Mesendoderm (in vitro differentiated cells): ENCODE results near the gene CDC14A.
"Not testable (repeated sequence)": the region's sequence is repeated elsewhere in the genome, so short reads cannot be mapped to it uniquely, and the experiment has no call there.

Experiments
- DNase-seq: peaks from one replicate; pipeline ENCODE4 v3.0.0; 2013
- H2AK5ac ChIP-seq: 2 replicates; pipeline ENCODE4 v1.6.1; 2013; ENCODE audit warnings: low read length, inconsistent platforms
- H2BK120ac ChIP-seq: 2 replicates; pipeline ENCODE4 v1.6.1; 2013; ENCODE audit warnings: low read depth, mild to moderate bottlenecking, low read length, moderate library complexity, mixed read lengths
- H2BK15ac ChIP-seq: replicated peaks from 2 replicates; pipeline ENCODE4 v1.6.1; 2013; ENCODE audit warnings: low read depth, mild to moderate bottlenecking, moderate library complexity
- H2BK5ac ChIP-seq: 2 replicates; pipeline ENCODE4 v1.6.1; 2013; ENCODE audit warnings: low read length, inconsistent platforms
- H3K18ac ChIP-seq: 2 replicates; pipeline ENCODE4 v1.6.1; 2013; ENCODE audit warnings: mild to moderate bottlenecking, low read length, mixed read lengths
- H3K23ac ChIP-seq: one replicate; pipeline ENCODE4 v1.6.1; 2013; ENCODE audit warnings: low read length
- H3K27ac ChIP-seq: 2 replicates; pipeline ENCODE4 v1.5.1; 2013; ENCODE audit warnings: low read depth, mild to moderate bottlenecking, inconsistent platforms, low read length, moderate library complexity
- H3K27me3 ChIP-seq: 2 replicates; pipeline ENCODE4 v1.6.1; 2013; ENCODE audit warnings: low read length, control low read depth, mild to moderate bottlenecking, inconsistent platforms; ENCODE audit not compliant: insufficient read depth, poor library complexity
- H3K36me3 ChIP-seq: 2 replicates; pipeline ENCODE4 v1.6.1; 2013; ENCODE audit warnings: low read length, inconsistent platforms; ENCODE audit not compliant: control insufficient read depth, insufficient read depth
- H3K4ac ChIP-seq: one replicate; pipeline ENCODE4 v1.6.1; 2013; ENCODE audit warnings: low read depth, mild to moderate bottlenecking, low read length, moderate library complexity
- H3K4me1 ChIP-seq: 2 replicates; pipeline ENCODE4 v1.6.1; 2013; ENCODE audit warnings: low read depth, low read length, inconsistent platforms; ENCODE audit not compliant: control insufficient read depth
- H3K4me2 ChIP-seq: 2 replicates; pipeline ENCODE4 v1.6.1; 2013; ENCODE audit warnings: low read length
- H3K4me3 ChIP-seq: 2 replicates; pipeline ENCODE4 v1.5.1; 2013; ENCODE audit warnings: mild to moderate bottlenecking, low read length
- H3K56ac ChIP-seq: one replicate; pipeline ENCODE4 v1.6.1; 2013; ENCODE audit warnings: low read length
- H3K79me1 ChIP-seq: 2 replicates; pipeline ENCODE4 v1.6.1; 2013; ENCODE audit warnings: low read length, inconsistent platforms
- H3K79me2 ChIP-seq: 2 replicates; pipeline ENCODE4 v1.6.1; 2013; ENCODE audit warnings: mild to moderate bottlenecking, low read length; ENCODE audit not compliant: control insufficient read depth, insufficient read depth
- H3K9ac ChIP-seq: 2 replicates; pipeline ENCODE4 v1.6.1; 2013; ENCODE audit warnings: low read length, inconsistent platforms
- H4K5ac ChIP-seq: one replicate; pipeline ENCODE4 v1.6.1; 2013; ENCODE audit warnings: low read length
- H4K8ac ChIP-seq: one replicate; pipeline ENCODE4 v1.6.1; 2013; ENCODE audit warnings: low read depth, mild to moderate bottlenecking, control low read depth, low read length, moderate library complexity
- WGBS: extraction: QIAGEN DNeasy Blood & Tissue Kit; methylation state at CpG from one replicate; pipeline ENCODE4 v1.1.7; 2013; ENCODE audit warnings: low lambda C conversion rate, missing lambda C conversion rate; ENCODE audit not compliant: insufficient coverage; ENCODE audit errors: extremely low coverage; 5-methylcytosine and 5-hydroxymethylcytosine counted together

CDC14A gene

DNA sequence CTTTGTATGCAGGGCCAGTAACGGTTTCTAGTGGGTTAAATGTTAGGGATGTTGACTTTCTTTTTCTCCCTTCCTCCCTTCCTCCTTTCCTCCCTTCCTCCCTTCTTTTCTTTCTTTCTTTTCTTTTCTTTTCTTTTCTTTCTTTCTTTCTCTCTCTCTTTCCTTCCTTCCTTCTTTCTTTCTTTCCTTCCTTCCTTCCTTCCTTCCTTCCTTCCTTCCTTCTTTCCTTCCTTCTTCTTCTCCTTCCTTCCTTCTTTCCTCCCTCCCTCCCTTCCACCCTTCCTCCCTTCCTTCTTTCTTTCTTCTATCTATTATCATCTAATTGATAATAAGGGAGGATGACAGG is 26.0 kb upstream of the CDC14A start:
- not testable (repeated sequence) for H3K79me2 ChIP-seq, H4K5ac ChIP-seq, H3K4ac ChIP-seq, H3K9ac ChIP-seq, H2BK15ac ChIP-seq, H3K56ac ChIP-seq, H3K27me3 ChIP-seq, H4K8ac ChIP-seq, H3K4me3 ChIP-seq, H2BK120ac ChIP-seq, H3K23ac ChIP-seq, H3K27ac ChIP-seq, H2AK5ac ChIP-seq, H3K4me1 ChIP-seq, H3K79me1 ChIP-seq, H3K18ac ChIP-seq, H2BK5ac ChIP-seq, DNase-seq, H3K4me2 ChIP-seq, H3K36me3 ChIP-seq
- WGBS: no CpG with 5 or more reads among the region's 1 CpG

DNA sequence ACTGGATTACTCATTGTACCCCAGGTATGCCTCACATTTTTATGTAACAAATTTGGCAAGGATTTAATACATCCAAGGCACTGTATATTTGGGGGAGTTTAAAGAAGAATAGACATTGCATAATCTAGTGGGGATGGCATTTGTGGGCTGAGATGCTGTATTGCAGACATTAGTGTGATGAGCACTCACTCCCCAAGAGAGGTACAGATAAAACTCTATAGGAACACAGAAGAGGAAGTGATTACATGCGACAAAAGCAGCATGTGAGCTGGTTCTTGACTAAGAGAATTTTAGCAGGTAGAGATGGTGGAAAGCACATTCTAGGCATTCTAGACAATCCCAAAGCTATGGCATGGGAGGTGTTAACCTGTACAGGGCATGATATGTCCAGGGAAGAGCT is 24.2 kb upstream of the CDC14A start:
- Histone ChIP-seq H3K27ac (no peak overlapping the region), H3K27me3 (no peaks in the 10 kb centered on the region), H3K4ac (no peak overlapping the region), H3K9ac (no peak overlapping the region), H4K5ac (no peak overlapping the region), H3K79me2 (no peaks in the 10 kb centered on the region), H2BK5ac (no peak overlapping the region), H3K23ac (no peak overlapping the region), H3K36me3 (no peaks in the 10 kb centered on the region), H3K4me3 (no peak overlapping the region), H3K79me1 (no peaks in the 10 kb centered on the region), H2BK120ac (no peak overlapping the region), H3K18ac (no peak overlapping the region), H3K4me2 (no peak overlapping the region), H2BK15ac (no peak overlapping the region), H4K8ac (no peak overlapping the region), H3K4me1 (no peaks in the 10 kb centered on the region), H2AK5ac (no peak overlapping the region), H3K56ac (no peak overlapping the region)
- no CpG with 5 or more reads among the region's 1 CpG for WGBS
- DNase-seq: no peak

DNA sequence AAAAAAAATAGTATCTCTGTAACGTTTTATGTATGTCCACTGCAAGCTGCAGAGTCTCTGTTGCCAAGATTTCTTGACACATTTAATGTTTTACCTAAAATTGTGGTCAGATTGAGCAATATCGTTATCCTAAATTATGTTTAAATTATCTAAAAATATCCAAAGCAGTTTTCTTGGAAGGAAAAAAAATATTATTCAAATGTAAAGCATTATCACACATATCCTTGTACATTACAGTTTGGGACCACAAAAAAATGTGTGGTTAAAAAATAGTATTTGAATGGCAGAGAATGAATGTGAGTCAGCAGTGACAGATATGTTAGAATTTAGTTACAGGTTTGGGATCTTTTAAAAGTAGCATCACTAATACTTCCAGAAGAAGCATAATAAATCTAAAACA is 21.2 kb upstream of the CDC14A start:
- H4K5ac ChIP-seq, H3K4me1 ChIP-seq, H3K4me2 ChIP-seq, H3K18ac ChIP-seq, H3K9ac ChIP-seq, H2AK5ac ChIP-seq, H2BK15ac ChIP-seq, H3K4ac ChIP-seq, H2BK120ac ChIP-seq, H3K23ac ChIP-seq, H3K79me1 ChIP-seq, DNase-seq, H3K27me3 ChIP-seq, H2BK5ac ChIP-seq, H3K56ac ChIP-seq, H4K8ac ChIP-seq, H3K27ac ChIP-seq, H3K4me3 ChIP-seq, H3K36me3 ChIP-seq, H3K79me2 ChIP-seq: not testable (repeated sequence)
- no CpG with 5 or more reads among the region's 2 CpGs for WGBS

DNA sequence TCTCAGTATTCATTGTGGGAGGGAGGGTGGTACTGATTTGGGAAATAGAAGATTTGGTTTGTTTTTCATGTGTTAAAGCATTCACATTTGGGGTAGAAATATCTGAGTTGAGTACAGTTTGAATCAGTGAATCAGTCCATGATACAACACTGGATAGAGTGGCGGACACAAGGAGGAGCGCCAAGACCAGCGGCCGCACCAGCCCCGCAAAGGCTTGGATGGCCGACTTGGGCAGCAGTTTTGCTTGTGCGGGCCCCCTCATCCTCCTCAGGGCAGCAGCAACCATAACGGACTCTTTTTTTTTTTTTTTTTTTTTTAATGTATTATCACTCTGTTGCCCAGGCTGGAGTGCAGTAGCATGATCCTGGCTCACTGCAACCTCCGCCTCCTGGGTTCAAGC is 20.0 kb upstream of the CDC14A start:
- Histone ChIP-seq H3K79me2 (no peaks in the 10 kb centered on the region), H2BK120ac (no peak overlapping the region), H4K5ac (no peak overlapping the region), H2AK5ac (no peak overlapping the region), H3K79me1 (no peaks in the 10 kb centered on the region), H3K36me3 (no peaks in the 10 kb centered on the region), H2BK5ac (no peak overlapping the region), H4K8ac (no peak overlapping the region), H3K27me3 (no peaks in the 10 kb centered on the region), H3K56ac (no peak overlapping the region), H3K4me1 (peaks cover 2% of the 10 kb centered on the region), H2BK15ac (no peak overlapping the region), H3K27ac (no peak overlapping the region), H3K4me3 (no peak overlapping the region), H3K18ac (no peak overlapping the region), H3K4me2 (no peak overlapping the region), H3K23ac (no peak overlapping the region), H3K9ac (no peak overlapping the region), H3K4ac (no peak overlapping the region)
- no peak for DNase-seq
- WGBS: no CpG with 5 or more reads among the region's 9 CpGs

DNA sequence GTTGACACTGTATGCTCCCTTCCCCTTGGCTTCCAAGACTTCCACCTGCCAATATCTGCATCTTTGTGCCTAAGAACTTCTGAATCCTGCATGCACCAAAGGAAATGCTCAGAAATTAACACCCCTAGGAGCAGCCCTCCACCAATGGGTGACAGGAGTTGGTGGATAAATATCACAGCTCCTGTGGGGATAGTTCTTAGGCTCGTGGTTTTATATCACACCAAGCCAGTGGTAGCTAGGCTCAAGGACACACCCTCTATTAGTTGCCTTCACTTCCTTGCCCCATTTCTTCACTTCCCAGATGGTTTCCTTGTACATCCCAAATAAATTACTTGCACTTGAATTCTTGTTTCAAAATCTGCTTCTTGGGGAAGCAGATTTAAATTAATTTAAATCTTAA is 16.9 kb upstream of the CDC14A start:
- Histone ChIP-seq H4K8ac (peak overlapping the region; percentile 17), H2BK5ac (no peak overlapping the region), H3K56ac (no peak overlapping the region), H3K4ac (no peak overlapping the region), H4K5ac (no peak overlapping the region), H3K18ac (no peak overlapping the region), H2BK120ac (no peak overlapping the region), H2BK15ac (peak overlapping the region; percentile 45), H3K4me3 (no peak overlapping the region), H3K79me1 (no peaks in the 10 kb centered on the region), H3K4me1 (peaks cover 7% of the 10 kb centered on the region), H3K27ac (no peak overlapping the region), H3K4me2 (no peak overlapping the region), H3K23ac (no peak overlapping the region), H3K27me3 (no peaks in the 10 kb centered on the region), H3K36me3 (no peaks in the 10 kb centered on the region), H3K9ac (no peak overlapping the region), H2AK5ac (no peak overlapping the region), H3K79me2 (no peaks in the 10 kb centered on the region)
- DNase-seq: no peak
- WGBS: no CpG with 5 or more reads among the region's 1 CpG

DNA sequence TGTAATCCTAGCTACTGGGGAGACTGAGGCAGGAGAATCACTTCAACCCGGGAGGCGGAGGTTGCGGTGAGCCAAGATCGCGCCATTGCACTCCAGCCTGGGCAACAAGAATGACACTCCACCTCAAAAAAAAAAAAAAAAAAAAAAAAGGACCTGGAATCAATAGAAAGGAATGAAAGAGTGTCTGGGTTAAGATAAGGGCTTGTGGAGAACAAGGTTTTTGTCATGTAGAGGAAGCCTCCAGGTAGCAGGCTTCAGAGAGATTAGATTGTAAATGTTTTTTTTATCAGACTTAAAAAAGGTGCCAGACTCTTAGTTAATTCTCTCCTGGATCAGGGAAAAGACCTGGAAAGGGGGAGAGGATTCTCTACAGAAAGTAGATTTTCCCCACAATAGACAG is 14.4 kb upstream of the CDC14A start:
- H3K27ac ChIP-seq: peak overlapping the region; percentile 61
- H3K36me3 ChIP-seq, H3K18ac ChIP-seq, H3K4me1 ChIP-seq, H3K4ac ChIP-seq, H4K5ac ChIP-seq, H3K4me3 ChIP-seq, H3K23ac ChIP-seq, H2BK15ac ChIP-seq, H3K4me2 ChIP-seq, H3K79me1 ChIP-seq, H3K9ac ChIP-seq, H3K79me2 ChIP-seq, H2AK5ac ChIP-seq, H3K27me3 ChIP-seq, H4K8ac ChIP-seq: not testable (repeated sequence)
- H2BK120ac ChIP-seq: peak overlapping the region; percentile 34
- DNase-seq: peak; percentile 94
- H2BK5ac ChIP-seq: peak overlapping the region; percentile 40
- whole genome bisulfite sequencing: no CpG with 5 or more reads among the region's 5 CpGs
- H3K56ac ChIP-seq: peak overlapping the region; percentile 26
